Calu3 (cell line): ENCODE data around the gene CLCN3. TPM values are rescaled to one million over a fixed set of nuclear protein-coding genes. Genes with fewer than 3 reads are reported as not detected.
"Not testable (repeated sequence)": the region's sequence is repeated elsewhere in the genome, so short reads cannot be mapped to it uniquely, and the experiment has no call there.

Experiments used
- BruUV-seq: library from RNA; stranded (reverse); fragments of 400-500 nt; replicated peaks from 2 replicates; lab custom pipeline; 2021; lab: Mats Ljungman, UMichigan
- CTCF ChIA-PET: fragments of 300-600 bp; sonication (Branson Sonifier 250); formaldehyde crosslinking; loops from one replicate; lab custom pipeline; 2022; ENCODE audit warnings: antibody characterized with exemption; lab: Charles Lee
- DNase-seq: peaks from one replicate; pipeline ENCODE4 v3.0.0; 2022
- H3K27ac Mint-ChIP-seq: one replicate; pipeline ENCODE4 v1.8.0; 2022; ENCODE audit warnings: mixed read lengths; ENCODE audit not compliant: unreplicated experiment
- H3K27me3 Mint-ChIP-seq: one replicate; pipeline ENCODE4 v1.8.0; 2022; ENCODE audit warnings: mixed read lengths; ENCODE audit not compliant: unreplicated experiment
- H3K36me3 Mint-ChIP-seq: one replicate; pipeline ENCODE4 v1.8.0; 2022; ENCODE audit warnings: mild to moderate bottlenecking, moderate library complexity, mixed read lengths; ENCODE audit not compliant: insufficient read depth, unreplicated experiment
- H3K4me1 Mint-ChIP-seq: one replicate; pipeline ENCODE4 v1.8.0; 2022; ENCODE audit warnings: mild to moderate bottlenecking, low read depth, mixed read lengths; ENCODE audit not compliant: unreplicated experiment
- H3K4me3 Mint-ChIP-seq: one replicate; pipeline ENCODE4 v1.8.0; 2022; ENCODE audit warnings: mild to moderate bottlenecking, low read depth, moderate library complexity, mixed read lengths; ENCODE audit not compliant: unreplicated experiment
- H3K9me3 Mint-ChIP-seq: one replicate; pipeline ENCODE4 v1.8.0; 2022; ENCODE audit warnings: low read depth, mixed read lengths; ENCODE audit not compliant: unreplicated experiment
- intact Hi-C: fragments of 100-400 bp; cut with micrococcal nuclease; formaldehyde crosslinking; loops from one replicate; pipeline ENCODE4 v1.10.0; 2022; ENCODE audit not compliant: unreplicated experiment
- total RNA-seq: library from RNA; stranded (reverse); gene quantifications from 2 replicates; pipeline ENCODE4 v1.2.3, GENCODE V29; 2022
- TF ChIP-seq, protein P1 (sequence below): fragments of 200-600 bp; IDR thresholded peaks from one replicate; pipeline ENCODE4 v1.8.0; 2022; ENCODE audit warnings: antibody characterized with exemption; ENCODE audit not compliant: unreplicated experiment

CLCN3 gene
- total RNA-seq, 1 experiment from 2014 or later = 57.8 TPM

GRCh38 chr4:169723207-169723965, 103.0 kb downstream of the CLCN3 start:
- CTCF ChIA-PET = interaction anchor here (0.6 kb wide), 2 partner anchors 26 to 111 kb away, joined by 3 to 4 read pairs; partner anchors contain the start of gene NEK1
- Mint-ChIP-seq H3K27me3 (no peaks in the 10 kb centered on the region), H3K9me3 (no peaks in the 10 kb centered on the region), H3K4me3 (no peak overlapping the region), H3K4me1 (no peaks in the 10 kb centered on the region), H3K27ac (no peak overlapping the region), H3K36me3 (peaks cover 6% of the 10 kb centered on the region)
- intact Hi-C loops = loop anchor here (10.0 kb wide), 1 partner anchor 109 kb away; the partner anchor contains the start of gene NEK1
- DNase-seq = no peak
- no TSS peak for BruUV-seq
- TF ChIP-seq, protein P1, sequence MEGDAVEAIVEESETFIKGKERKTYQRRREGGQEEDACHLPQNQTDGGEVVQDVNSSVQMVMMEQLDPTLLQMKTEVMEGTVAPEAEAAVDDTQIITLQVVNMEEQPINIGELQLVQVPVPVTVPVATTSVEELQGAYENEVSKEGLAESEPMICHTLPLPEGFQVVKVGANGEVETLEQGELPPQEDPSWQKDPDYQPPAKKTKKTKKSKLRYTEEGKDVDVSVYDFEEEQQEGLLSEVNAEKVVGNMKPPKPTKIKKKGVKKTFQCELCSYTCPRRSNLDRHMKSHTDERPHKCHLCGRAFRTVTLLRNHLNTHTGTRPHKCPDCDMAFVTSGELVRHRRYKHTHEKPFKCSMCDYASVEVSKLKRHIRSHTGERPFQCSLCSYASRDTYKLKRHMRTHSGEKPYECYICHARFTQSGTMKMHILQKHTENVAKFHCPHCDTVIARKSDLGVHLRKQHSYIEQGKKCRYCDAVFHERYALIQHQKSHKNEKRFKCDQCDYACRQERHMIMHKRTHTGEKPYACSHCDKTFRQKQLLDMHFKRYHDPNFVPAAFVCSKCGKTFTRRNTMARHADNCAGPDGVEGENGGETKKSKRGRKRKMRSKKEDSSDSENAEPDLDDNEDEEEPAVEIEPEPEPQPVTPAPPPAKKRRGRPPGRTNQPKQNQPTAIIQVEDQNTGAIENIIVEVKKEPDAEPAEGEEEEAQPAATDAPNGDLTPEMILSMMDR = peak; percentile 17

DNA sequence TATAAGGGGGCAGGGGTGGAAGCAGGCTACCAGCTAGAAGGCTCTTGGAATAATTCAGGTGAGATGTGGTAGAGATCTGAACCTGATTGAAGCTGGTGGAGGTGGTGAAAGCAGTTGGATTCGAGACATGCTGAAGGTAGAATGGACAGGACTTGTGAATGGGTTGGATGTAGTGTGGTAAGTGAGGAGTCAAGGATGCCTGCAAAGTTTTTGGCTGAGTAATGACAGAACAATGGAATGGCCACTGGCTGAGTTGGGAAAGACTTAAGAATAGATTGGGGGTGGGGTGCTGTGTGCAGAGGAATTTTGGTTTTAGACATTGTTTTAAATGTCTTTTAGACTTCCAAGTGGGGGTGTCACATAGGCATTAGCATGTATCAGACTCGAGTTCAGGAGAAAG, 103.9 kb downstream of the CLCN3 start:
- H3K4me1 Mint-ChIP-seq = no peaks in the 10 kb centered on the region
- DNase-seq = no peak
- TF ChIP-seq, protein P1 = no peak
- CTCF ChIA-PET = no interaction called here
- H3K27me3 Mint-ChIP-seq = no peaks in the 10 kb centered on the region
- intact Hi-C loops = loop anchor here (10.0 kb wide), 1 partner anchor 109 kb away; the partner anchor contains the start of gene NEK1
- no peaks in the 10 kb centered on the region for H3K9me3 Mint-ChIP-seq
- no peak overlapping the region for H3K27ac Mint-ChIP-seq
- no peaks in the 10 kb centered on the region for H3K36me3 Mint-ChIP-seq
- no TSS peak for BruUV-seq
- H3K4me3 Mint-ChIP-seq = no peak overlapping the region

- no peak for DNase-seq
- H3K36me3 Mint-ChIP-seq = no peaks in the 10 kb centered on the region
- H3K4me1 Mint-ChIP-seq = no peaks in the 10 kb centered on the region
- H3K9me3 Mint-ChIP-seq = no peaks in the 10 kb centered on the region
- H3K27ac Mint-ChIP-seq = no peak overlapping the region
- TF ChIP-seq, protein P1 = no peak
- H3K27me3 Mint-ChIP-seq = no peaks in the 10 kb centered on the region
- no peak overlapping the region for H3K4me3 Mint-ChIP-seq
- intact Hi-C loops = loop anchor here (1.0 to 10.0 kb wide), 2 partner anchors 15 to 113 kb away; partner anchors contain the start of gene NEK1
- no TSS peak for BruUV-seq
- CTCF ChIA-PET = no interaction called here
Measured at GRCh38 chr4:169727616-169728015, 107.2 kb downstream of the CLCN3 start.

DNA sequence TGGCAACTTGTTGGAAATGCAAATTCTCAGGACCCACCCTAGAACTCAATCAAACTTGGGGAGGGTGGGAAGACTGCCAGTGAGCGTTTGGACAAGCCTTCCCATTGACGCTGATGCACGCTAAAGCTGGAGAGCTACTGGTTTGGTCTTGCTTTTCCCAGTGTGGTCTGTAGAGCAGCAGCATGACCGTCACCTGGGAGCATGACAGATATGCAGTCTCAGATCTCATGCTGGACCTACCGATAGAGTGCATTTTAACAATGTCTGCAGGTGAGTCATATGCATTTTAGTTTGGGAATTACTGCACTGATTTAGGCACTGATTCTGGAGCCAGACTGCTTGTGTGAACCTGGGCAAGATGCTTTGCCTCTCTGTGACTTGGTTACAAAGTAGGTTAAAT, 110.2 kb downstream of the CLCN3 start:
- no TSS peak for BruUV-seq

DNA sequence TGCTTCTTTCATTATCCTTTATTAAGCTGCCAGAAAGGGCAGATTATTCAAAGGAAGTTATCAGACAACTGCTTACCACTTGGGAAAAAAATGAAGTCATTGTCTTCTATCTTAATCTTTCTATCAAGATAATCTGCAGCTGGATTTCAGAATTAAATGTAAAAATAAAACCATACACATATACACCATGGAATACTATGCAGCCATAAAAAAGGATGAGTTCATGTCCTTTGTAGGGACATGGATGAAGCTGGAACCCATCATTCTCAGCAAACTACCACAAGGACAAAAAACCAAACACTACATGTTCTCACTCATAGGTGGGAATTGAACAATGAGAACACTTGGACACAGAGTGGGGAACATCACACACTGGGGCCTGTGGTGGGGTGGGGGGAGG, 118.2 kb downstream of the CLCN3 start:
- H3K27ac Mint-ChIP-seq, H3K36me3 Mint-ChIP-seq, CTCF ChIA-PET, H3K27me3 Mint-ChIP-seq, H3K9me3 Mint-ChIP-seq, DNase-seq, H3K4me3 Mint-ChIP-seq, BruUV-seq, intact Hi-C loops, H3K4me1 Mint-ChIP-seq: not testable (repeated sequence)

More for the DNA sequence above, 110.2 kb downstream of the CLCN3 start:
- no peaks in the 10 kb centered on the region for H3K36me3 Mint-ChIP-seq
- intact Hi-C loops = no loop called here
- H3K27me3 Mint-ChIP-seq = no peaks in the 10 kb centered on the region
- TF ChIP-seq, protein P1 = no peak
- H3K4me1 Mint-ChIP-seq = no peaks in the 10 kb centered on the region
- CTCF ChIA-PET = no interaction called here
- H3K27ac Mint-ChIP-seq = no peak overlapping the region
- no peaks in the 10 kb centered on the region for H3K9me3 Mint-ChIP-seq
- no peak overlapping the region for H3K4me3 Mint-ChIP-seq
- DNase-seq = no peak
